AG04449 (cell line): ENCODE measurements around the gene USP34.

Experiments
- CTCF ChIA-PET: fragments of 350-600 bp; formaldehyde crosslinking; extraction: SDS; loops from one replicate; lab custom pipeline; 2021; ENCODE audit warnings: antibody characterized with exemption; lab: Yijun Ruan, JAX
- POLR2A ChIA-PET: fragments of 400-600, 350-600 bp; formaldehyde crosslinking; extraction: SDS; loops from one replicate; lab custom pipeline; 2020; ENCODE audit warnings: antibody characterized with exemption, inconsistent platforms; lab: Yijun Ruan, JAX
- DNase-seq: peaks from one replicate; pipeline ENCODE4 v3.0.0-alpha.2; 2010; ENCODE audit warnings: low read depth, low spot score
- H3K4me3 ChIP-seq: 2 replicates; pipeline ENCODE4 v1.5.1; 2011; ENCODE audit warnings: low read depth, mild to moderate bottlenecking, control low read depth, low read length
- CTCF ChIP-seq: IDR thresholded peaks from one replicate; pipeline ENCODE4 v1.5.1; 2011; ENCODE audit warnings: mild to moderate bottlenecking, moderate library complexity, low read length, control low read depth, inconsistent platforms; ENCODE audit not compliant: insufficient read depth; ENCODE audit errors: missing control alignments

Gene USP34

GRCh38 chr2:61353909-61354308, 117.0 kb downstream of the USP34 start:
- ChIA-PET POLR2A (no interaction called here), CTCF (no interaction called here)
- H3K4me3 ChIP-seq = no peak overlapping the region
- DNase-seq = no peak
- no peak for TF ChIP-seq CTCF

GRCh38 chr2:61350777-61351176, 120.1 kb downstream of the USP34 start:
- ChIA-PET POLR2A (no interaction called here), CTCF (interaction anchor here (0.6 kb wide), 1 partner anchor 98 kb away, joined by 4 read pairs; no protein-coding TSS in a partner anchor)
- no peak for TF ChIP-seq CTCF
- no peak overlapping the region for H3K4me3 ChIP-seq
- DNase-seq = no peak

DNA sequence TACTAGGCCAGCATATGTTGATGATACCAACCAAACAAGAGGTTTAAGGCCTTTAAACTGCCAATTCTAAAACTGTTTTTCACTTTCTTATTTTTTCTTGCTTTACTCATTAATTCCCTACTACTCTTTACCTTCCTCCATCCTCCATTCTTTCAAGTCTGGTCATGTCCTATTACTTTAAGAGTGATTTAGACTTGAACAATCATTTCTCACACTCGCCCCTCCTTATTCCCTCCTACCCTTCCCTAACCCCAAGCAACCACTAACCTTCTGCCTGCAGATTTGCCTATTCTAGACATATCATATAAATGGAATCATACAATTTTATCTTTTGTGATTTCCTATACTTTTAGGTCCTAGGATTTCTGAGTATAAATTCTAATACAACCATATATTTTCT, 127.7 kb downstream of the USP34 start:
- DNase-seq = no peak
- TF ChIP-seq CTCF = no peak
- no peak overlapping the region for H3K4me3 ChIP-seq
- CTCF ChIA-PET = no interaction called here
- POLR2A ChIA-PET = no interaction called here

GRCh38 chr2:61340242-61340641, 130.6 kb downstream of the USP34 start:
- ChIA-PET POLR2A (no interaction called here), CTCF (interaction anchor here (0.6 kb wide), 1 partner anchor 27 kb away, joined by 3 read pairs; no protein-coding TSS in a partner anchor)
- DNase-seq = no peak
- TF ChIP-seq CTCF = no peak
- no peak overlapping the region for H3K4me3 ChIP-seq

GRCh38 chr2:61338447-61338846, 132.4 kb downstream of the USP34 start:
- H3K4me3 ChIP-seq = no peak overlapping the region
- no peak for DNase-seq
- no peak for TF ChIP-seq CTCF
- ChIA-PET POLR2A (no interaction called here), CTCF (no interaction called here)

DNA sequence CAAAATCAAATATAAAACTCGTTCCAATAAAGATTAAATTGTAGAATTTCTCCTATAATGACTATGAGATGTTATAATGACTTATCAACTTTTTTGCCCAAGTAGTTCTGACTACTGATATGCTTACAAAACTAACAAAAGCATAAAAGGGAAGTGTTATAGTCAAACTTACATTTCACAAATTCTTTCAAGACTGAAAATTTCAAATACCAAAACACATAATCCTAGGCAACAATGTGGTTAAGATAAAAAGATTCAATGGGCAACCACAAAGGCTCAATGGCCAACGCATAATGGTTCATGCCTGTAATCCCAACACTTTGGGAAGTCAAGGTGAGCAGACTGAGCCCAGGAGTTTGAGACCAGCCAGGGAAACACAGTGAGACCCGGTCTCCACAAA, 135.7 kb downstream of the USP34 start:
- POLR2A ChIA-PET = no interaction called here
- no peak for DNase-seq

More for the DNA sequence above, 135.7 kb downstream of the USP34 start:
- no peak overlapping the region for H3K4me3 ChIP-seq
- CTCF ChIA-PET = interaction anchor here (0.7 kb wide), 1 partner anchor 56 kb away, joined by 3 read pairs; no protein-coding TSS in a partner anchor
- no peak for TF ChIP-seq CTCF
